HFFc6 (cell line): ENCODE data around the gene GGA1. TPM values are rescaled to one million over a fixed set of nuclear protein-coding genes. Genes with fewer than 3 reads are reported as not detected.

ENCODE experiments used
- DNase-seq: peaks from one replicate; pipeline ENCODE4 v3.0.0-alpha.2; 2018
- H3K27ac Mint-ChIP-seq: 2 replicates; pipeline ENCODE4 v1.8.0; 2020; ENCODE audit warnings: mild to moderate bottlenecking, mixed read lengths
- H3K27me3 Mint-ChIP-seq: 2 replicates; pipeline ENCODE4 v1.8.0; 2021; ENCODE audit warnings: mild to moderate bottlenecking, moderate library complexity, mixed read lengths; ENCODE audit not compliant: insufficient read depth
- H3K36me3 Mint-ChIP-seq: 2 replicates; pipeline ENCODE4 v1.8.0; 2021; ENCODE audit warnings: low read depth, mixed read lengths
- H3K4me1 Mint-ChIP-seq: 2 replicates; pipeline ENCODE4 v1.8.0; 2020; ENCODE audit warnings: low read depth, mixed read lengths
- H3K4me3 Mint-ChIP-seq: 2 replicates; pipeline ENCODE4 v1.8.0; 2020; ENCODE audit warnings: mild to moderate bottlenecking, moderate library complexity, mixed read lengths
- H3K9me3 Mint-ChIP-seq: 2 replicates; pipeline ENCODE4 v1.8.0; 2020; ENCODE audit warnings: mild to moderate bottlenecking, mixed read lengths
- total RNA-seq, 6 experiments: library from RNA; stranded (reverse); fragmentation: NEBNext Ultra II Directional; extraction: Animal tissue kit (Norgen Biotek cat#: 25700); gene quantifications; 2 replicates in 1 of 6; 3 replicates in 5 of 6; pipeline ENCODE4 v1.2.3, GENCODE V29; 2021
- TF ChIP-seq, protein P1 (sequence below): fragments of 200-600 bp; sonication (generic); IDR thresholded peaks from 2 replicates; pipeline ENCODE4 v1.5.0; 2021; ENCODE audit warnings: antibody characterized with exemption, mild to moderate bottlenecking

GGA1 gene
- total RNA-seq, 6 experiments from 2014 or later: 37.5 to 45.4 (median 41.5) TPM

DNA sequence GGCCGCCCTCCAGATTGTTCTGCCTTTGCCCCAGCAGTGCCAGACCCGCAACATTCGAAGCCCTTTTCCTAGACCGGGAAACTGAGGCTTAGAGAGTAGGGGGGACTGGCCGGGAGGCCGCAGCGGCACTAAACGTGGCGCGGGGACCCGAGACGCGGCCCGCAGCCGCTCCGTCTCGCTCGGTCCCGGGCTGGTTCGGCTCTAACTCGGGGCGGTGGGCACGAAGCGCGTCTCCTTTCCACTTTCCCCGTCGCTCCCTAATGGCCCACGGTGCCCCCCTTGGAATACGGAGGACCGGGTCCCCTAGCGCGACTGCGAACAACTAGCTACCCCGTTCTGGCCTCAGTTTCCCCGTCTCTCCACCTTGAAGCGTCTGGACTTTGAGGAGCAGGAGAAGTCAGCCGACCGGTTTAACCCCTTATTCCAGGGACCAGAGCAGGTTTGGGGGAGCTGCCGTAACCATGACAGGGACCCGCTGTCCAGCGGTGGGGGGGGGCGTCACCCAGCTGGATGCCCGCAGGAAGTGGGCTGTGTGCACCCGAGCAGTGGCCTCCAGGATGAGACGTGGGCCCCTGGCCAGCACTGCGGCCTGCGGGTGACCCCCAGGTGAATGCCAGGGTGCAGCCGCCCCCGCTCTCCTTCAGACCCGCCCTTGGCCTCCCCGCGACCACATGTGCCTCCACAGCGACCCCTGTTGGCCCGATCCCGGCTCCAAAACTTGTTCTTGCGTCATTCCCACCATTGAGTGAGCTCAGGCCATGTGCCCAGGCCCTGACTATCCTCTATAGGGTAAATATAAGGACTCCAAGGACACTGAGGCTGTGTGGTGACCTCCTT is 47.2 kb upstream of the GGA1 start:
- Mint-ChIP-seq H3K4me3 (peak overlapping the region; percentile 89), H3K4me1 (peaks cover 44% of the 10 kb centered on the region), H3K27ac (peak overlapping the region; percentile 88), H3K27me3 (peaks cover 10% of the 10 kb centered on the region), H3K9me3 (no peaks in the 10 kb centered on the region), H3K36me3 (peaks cover 13% of the 10 kb centered on the region; the same call in 1 of the 2 replicates)
- DNase-seq: peak; percentile 83
- TF ChIP-seq, protein P1, sequence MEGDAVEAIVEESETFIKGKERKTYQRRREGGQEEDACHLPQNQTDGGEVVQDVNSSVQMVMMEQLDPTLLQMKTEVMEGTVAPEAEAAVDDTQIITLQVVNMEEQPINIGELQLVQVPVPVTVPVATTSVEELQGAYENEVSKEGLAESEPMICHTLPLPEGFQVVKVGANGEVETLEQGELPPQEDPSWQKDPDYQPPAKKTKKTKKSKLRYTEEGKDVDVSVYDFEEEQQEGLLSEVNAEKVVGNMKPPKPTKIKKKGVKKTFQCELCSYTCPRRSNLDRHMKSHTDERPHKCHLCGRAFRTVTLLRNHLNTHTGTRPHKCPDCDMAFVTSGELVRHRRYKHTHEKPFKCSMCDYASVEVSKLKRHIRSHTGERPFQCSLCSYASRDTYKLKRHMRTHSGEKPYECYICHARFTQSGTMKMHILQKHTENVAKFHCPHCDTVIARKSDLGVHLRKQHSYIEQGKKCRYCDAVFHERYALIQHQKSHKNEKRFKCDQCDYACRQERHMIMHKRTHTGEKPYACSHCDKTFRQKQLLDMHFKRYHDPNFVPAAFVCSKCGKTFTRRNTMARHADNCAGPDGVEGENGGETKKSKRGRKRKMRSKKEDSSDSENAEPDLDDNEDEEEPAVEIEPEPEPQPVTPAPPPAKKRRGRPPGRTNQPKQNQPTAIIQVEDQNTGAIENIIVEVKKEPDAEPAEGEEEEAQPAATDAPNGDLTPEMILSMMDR: peak; percentile 95

GRCh38 chr22:37562049-37562875 is 46.4 kb upstream of the GGA1 start:
- DNase-seq: no peak
- peaks cover 5% of the 10 kb centered on the region for H3K27me3 Mint-ChIP-seq
- peaks cover 40% of the 10 kb centered on the region for H3K4me1 Mint-ChIP-seq
- H3K27ac Mint-ChIP-seq: peak overlapping the region; percentile 88
- H3K36me3 Mint-ChIP-seq: peaks cover 16% of the 10 kb centered on the region
- H3K4me3 Mint-ChIP-seq: peak overlapping the region; percentile 89
- TF ChIP-seq, protein P1: peak; percentile 43
- no peaks in the 10 kb centered on the region for H3K9me3 Mint-ChIP-seq

- H3K36me3 Mint-ChIP-seq: peaks cover 17% of the 10 kb centered on the region
- peak overlapping the region; percentile 89 for H3K4me3 Mint-ChIP-seq
- no peaks in the 10 kb centered on the region for H3K9me3 Mint-ChIP-seq
- peaks cover 8% of the 10 kb centered on the region for H3K27me3 Mint-ChIP-seq
- peak overlapping the region; percentile 88 for H3K27ac Mint-ChIP-seq
- H3K4me1 Mint-ChIP-seq: peaks cover 45% of the 10 kb centered on the region
- TF ChIP-seq, protein P1: no peak; the same call in 1 of the 2 replicates
- DNase-seq: peak; percentile 92
These were observed 45.2 kb upstream of the GGA1 start for GRCh38 chr22:37563153-37564081.

GRCh38 chr22:37564111-37564711 is 44.4 kb upstream of the GGA1 start:
- peak overlapping the region; percentile 89 for H3K4me3 Mint-ChIP-seq
- TF ChIP-seq, protein P1: no peak; the same call in 1 of the 2 replicates
- no peak for DNase-seq
- peaks cover 17% of the 10 kb centered on the region for H3K36me3 Mint-ChIP-seq
- H3K9me3 Mint-ChIP-seq: no peaks in the 10 kb centered on the region
- H3K27me3 Mint-ChIP-seq: peaks cover 8% of the 10 kb centered on the region
- peak overlapping the region; percentile 88 for H3K27ac Mint-ChIP-seq
- peaks cover 45% of the 10 kb centered on the region for H3K4me1 Mint-ChIP-seq
